Muscle of arm (tissue), 12 donors: ENCODE data around the gene CAMK2D. TPM values are rescaled to one million over a fixed set of nuclear protein-coding genes. Genes with fewer than 3 reads are reported as not detected.

Experiments used
- DNase-seq: peaks from one replicate; pipeline ENCODE4 v3.0.0-alpha.2; 2013
- polyA plus RNA-seq, 12 donors: library from polyadenylated mRNA; unstranded; fragments of 120-200 nt; gene quantifications; one replicate each; pipeline ENCODE4 v1.2.1, GENCODE V29; 2013; ENCODE audit not compliant: insufficient read length in 12 of 12

Gene CAMK2D
- polyA plus RNA-seq, 12 donors: 72.6 to 316 (median 190) TPM

DNA sequence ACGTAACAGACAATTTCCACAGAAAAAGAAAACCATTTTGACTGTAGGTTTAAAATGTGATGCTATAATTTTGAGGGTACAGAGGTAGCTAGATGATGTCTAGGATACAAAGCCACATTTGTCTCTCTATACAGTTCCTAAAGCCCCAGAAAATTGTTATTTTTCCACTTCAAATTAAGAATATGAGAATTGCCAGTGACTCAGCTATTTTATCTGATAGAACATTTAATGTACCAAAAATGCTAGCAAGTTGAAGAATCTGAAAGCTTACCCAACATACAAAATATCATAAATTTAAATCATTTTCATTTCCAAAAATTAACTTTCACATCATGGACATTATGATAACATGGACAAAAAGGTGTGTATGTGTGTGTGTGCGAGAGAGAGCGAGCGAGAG is 148.0 kb downstream of the CAMK2D start:
- no peak for DNase-seq

DNA sequence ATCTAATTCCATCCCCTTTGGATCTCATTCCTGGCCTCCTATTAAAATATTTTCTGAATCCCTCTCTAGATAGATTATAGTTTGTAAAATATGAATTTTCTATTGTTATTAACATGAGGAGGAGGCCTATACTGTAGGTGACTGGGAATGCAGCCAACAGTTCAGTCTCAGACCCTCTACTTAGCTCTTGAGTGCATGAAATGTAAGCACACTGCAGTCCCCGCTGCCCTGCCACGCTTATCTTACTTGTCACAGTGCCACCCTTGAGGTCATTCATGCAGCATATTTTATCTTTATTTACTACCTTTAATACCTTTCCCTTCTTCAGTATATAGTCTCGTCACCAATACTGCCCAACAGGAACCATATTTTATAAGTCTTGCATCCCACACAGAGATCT is 151.0 kb downstream of the CAMK2D start:
- DNase-seq: no peak

DNA sequence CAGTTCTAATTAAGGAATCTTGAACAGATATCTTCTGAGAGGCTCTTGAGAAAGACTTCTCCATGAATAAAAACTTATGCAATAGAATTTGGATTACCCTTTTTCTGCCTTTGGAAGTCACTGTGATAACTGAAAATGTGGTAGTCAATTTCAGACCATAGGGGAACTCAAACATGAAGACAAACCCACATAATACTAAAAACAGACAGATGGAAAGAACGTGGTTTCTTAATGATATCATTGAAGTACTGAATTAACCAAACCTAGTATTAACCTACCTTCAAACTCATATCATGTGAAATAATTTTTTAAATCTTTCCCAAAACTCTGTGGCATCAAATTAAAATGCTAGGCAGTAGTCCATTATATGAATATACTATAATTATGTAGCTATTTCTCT is 153.5 kb downstream of the CAMK2D start:
- no peak for DNase-seq

DNA sequence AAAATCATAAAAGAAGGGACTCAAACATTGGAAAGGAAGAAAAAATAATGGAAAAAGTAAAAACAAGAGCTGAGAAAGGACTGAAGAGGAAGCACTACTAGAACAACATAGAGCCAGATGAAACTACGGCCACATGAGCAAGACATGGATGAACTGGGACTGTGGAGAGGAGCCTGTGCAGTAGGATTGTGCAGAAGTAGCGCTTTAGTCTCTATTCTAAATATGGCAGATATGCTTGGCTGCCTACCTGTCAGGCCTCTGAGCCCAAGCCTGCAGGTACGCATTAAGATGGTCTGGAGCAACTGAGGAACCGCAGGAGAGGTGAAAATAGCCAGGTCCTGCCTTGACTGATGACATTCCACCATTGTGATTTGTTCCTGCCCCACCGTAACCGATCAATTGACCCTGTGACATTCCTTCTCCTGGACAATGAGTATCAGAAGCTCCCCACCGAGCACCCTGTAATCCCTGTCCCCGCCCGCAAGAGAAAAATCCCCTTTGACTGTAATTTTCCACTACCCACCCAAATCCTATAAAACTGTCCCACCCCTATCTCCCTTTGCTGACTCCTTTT is 154.3 kb downstream of the CAMK2D start:
- DNase-seq: no peak

DNA sequence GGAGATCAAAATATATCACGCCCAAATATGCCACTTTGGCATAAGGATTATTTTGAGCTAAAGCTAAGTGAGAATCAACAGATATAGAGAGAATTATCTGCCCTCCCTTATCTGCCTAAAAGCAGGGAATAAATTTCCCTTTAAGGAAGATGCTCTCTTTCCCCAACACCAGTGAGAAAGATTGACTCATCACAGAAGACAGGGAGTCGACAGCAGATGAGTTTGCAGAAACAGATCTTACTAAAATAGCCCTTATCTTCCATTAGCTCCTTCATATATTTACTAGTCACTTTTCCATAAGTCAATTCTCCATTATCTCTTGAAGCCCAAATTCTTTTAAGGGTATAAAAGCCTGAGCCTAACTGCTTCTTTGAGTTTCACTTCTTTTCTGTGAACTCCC is 156.6 kb downstream of the CAMK2D start:
- no peak for DNase-seq

DNA sequence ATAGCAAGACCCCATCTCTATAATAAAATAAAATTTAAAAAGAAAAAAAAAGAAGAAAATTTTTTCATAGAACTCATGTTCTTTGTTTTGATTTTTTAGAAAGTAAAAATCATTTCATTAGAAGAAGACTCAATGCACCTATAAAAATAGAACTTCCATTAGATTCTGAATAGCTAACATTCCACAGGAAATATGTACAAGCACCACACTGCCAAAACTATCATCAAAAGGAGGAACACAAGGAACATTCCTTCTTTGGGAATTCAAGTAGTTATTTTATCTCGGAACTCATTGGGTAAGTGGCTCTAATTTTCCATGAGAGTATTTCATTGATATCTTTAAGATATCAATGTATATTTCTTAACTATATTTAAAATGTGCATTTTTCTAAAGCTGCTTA is 157.6 kb downstream of the CAMK2D start:
- DNase-seq: no peak

DNA sequence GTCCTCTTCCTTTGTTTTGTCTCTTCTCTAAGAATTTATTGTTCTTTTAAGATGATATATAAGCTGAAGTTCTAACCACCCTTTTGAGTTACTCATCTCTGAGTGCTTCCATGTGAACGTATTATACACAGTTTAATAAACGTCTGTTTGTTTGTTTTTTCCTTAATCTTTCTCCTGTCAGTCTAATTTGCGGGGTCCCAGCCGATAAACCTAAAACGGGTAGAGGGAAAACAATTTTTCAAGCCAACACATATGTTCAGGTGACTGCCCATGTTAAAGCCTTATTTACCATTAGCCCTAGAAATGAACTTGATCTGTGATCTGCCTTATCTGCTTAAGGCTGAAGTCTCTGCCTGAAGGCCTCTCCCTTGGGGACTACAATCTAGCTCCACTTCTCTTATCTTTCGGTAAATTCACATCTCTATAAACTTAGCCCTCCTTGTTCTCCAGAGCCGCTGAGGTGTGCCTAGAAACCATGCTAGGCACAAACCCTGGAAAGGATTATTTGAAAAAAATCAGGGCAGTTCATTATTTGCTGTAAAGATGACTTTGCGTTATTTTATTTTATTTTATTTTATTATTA is 158.8 kb downstream of the CAMK2D start:
- no peak for DNase-seq

DNA sequence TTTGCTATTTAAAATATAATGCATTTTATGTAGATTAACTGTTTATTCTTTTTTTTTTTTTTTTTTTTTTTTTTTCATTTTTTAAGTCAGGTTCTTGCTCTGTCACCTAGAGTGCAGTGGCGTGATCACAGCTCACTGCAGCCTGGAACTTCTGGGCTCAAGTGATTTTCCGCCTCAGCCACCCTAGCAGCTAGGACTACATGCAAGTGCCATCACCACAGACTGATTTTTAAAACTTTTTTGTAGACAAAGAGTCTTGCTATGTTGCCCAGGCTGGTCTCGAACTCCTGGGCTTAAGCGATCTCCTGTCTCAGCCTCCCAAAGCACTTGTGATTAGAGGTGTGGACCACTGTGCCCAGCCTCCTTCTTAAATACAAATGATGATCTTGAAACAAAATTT is 159.9 kb downstream of the CAMK2D start:
- DNase-seq: no peak

DNA sequence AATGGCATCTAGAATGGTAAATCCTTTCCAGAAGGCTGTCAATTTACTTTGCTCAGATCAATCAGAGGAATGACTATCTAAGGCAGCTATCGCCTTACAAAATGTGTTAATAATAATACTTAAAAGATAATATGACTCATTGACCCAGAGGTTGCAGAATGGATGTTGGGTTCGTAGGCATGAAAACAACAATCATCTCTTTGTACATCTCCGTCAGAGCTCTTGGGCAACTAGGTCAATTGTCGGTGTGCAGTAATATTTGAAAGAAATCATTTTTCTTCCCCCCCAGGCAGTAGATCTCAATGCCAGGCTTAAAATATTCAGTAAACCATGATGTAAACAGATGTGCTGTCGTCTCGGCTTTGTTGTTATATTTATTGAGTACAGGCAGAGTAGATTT is 165.1 kb downstream of the CAMK2D start:
- no peak for DNase-seq

DNA sequence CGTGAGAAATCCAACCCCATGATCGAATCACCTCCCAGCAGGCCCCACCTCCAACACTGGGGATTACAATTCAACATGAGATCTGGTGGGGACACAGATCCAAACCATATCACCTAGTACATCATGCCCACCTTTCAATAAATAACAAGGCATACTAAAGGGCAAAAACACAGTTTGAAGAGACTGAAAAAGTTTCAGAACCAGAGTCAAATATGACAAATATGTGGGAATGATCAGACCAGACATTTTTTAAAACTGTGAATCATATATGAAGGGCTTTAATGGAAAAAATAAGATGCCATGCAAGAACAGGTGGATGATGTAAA is 167.3 kb downstream of the CAMK2D start:
- no peak for DNase-seq

DNA sequence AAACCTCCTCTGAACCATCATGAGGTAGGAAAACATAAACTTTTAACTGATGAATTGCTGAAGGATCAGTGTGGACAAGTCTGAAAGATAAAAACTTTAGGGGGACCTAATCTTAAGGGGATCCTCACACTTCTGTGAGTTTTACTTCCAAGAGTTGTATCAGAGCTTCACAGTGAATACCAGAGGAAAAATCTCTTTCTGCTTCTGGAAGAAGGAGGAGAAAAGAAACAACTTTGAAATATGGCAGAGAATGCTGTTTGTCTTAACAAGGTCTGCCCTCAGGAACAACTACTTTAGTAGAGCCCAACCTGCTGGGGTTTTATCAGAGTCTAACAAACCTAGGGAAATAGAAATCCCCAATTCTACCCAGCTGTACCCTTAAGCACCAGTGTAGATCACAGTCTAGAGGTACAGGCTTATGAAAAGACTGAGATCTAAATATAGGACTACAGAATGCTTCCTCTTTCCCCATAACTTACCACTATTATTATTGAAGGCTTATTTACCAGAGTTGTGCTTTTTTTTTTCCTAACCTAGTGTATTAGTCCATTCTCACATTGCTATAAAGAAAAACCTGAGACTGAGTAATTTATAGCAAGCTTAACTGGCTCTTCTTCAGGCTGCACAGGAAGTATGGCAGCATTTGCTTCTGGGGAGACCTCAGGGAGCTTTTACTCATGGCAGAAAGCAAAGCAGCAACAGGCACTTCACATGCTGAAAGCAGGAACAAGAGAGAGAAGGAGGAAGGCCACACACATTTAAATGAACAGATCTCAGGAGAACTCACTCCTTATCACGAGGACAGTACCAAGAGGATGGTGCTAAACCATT is 167.9 kb downstream of the CAMK2D start:
- no peak for DNase-seq

DNA sequence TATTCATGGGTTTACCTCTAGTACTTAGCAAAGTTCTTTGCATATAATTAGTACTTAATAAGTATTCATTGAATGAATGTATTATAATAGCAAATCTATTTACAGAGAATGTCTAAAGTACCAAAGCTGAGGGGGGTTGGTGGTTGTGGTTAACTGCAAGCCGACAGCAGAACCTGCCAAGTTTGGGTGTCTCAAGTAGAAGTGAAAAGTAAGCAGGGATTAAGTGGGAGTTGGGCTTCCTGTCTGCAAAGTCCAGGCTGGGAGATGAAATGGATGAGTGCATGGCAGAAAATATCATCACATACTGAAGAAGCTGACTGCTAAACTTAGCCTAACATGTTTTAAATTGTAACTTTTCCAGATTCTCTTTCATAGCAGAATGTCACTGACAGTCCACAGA is 169.6 kb downstream of the CAMK2D start:
- DNase-seq: no peak

DNA sequence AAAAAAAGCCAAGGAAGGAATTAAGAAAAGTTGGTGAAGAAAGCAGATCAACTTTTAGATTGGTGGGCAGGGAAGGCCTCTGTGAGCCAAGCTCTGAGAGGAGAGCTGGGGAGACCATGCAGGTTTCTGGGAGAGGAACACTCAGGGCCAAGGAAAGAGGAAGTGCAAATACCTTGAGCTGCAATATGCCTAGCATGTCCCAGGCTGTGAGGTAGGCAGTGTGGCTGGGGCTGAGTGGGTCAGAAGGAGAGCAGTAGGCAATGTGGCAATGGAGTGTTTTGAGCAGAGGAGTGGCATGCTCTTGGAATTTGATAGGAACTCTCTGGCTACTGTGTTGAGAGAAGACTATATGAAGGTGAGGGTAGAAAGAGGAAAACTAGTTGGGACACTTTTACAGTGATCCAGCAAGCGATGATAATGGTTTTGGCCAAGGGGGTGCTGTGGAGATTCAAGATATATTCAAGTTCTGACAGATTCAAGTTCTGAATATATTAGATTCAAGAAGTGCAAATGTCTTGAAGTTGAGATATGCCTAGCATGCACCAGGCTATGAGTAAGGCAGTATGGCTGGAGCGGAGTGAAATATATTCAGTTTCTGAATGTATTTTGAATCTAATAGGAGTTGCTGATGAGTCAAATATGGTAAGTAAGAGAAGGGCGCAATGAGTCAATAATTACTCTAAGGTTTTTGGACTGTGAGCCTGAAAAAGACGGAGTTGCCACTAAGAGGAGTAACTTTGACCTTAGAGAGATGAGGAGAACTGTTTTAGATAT is 172.5 kb downstream of the CAMK2D start:
- DNase-seq: no peak

DNA sequence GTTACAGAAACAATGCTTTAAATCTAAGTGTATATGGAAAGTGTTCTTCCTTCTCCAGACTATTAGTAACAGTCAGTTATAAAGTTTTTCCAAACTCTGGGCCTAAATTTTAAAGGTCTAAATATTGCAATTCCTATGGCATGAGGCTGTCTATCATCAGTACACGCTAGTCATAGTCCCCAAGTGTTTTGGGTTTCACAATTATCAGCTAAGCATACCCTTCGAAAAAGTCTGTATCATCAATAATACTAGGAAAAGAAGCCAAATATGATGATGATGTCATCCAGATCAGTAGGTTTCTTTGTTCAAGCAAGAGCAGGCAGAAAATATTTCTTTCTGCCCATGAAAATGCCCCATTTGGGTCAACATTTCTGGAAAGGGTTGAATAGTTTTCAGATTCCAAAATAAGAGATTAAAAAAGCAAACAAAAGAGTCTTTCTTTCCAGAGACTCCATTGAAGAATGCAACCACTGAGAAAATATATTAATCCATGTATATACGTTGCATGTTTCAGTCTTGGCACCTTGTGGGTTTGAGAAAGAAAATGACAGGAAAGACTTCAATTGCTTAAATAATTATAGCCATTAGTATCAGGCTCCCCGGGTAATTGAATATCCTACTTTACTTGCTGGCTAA is 173.8 kb downstream of the CAMK2D start:
- DNase-seq: no peak

DNA sequence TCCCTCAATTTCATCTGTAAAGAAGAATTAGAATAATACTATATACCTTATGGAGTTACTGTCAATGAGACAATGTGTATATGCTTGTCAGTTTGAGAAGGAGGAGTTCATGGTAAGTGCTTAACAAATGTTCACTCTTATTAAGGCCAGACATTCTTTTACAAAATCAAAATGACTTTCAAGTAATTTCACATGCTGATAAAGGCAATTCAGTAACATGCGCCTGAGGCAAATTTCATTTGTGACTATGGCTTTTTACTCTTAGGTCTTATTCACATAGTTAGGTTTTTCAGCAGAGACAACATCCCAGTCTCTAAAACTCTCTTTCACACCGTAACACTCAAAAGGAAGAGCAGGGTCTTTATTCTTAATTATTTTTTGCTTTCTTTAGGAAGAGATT is 174.4 kb downstream of the CAMK2D start:
- no peak for DNase-seq

DNA sequence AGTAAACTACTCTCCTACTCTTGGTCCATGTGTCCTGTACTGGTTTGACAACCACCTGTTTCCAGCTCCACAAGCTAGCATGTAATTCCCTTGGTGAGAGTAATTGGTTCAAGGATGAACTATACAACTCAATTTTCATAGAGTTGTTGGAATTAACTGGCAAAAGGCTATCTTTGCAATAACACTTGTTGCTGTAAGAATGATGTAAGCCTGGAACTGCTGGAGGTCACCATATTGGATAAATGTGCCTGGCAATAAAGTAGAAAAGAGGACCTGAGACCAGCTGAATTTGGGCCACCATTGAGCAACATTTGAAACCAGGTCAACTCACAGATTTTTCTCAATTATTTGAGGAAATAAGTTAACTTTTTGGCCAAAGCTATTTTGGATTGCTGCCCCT is 175.5 kb downstream of the CAMK2D start:
- DNase-seq: no peak

DNA sequence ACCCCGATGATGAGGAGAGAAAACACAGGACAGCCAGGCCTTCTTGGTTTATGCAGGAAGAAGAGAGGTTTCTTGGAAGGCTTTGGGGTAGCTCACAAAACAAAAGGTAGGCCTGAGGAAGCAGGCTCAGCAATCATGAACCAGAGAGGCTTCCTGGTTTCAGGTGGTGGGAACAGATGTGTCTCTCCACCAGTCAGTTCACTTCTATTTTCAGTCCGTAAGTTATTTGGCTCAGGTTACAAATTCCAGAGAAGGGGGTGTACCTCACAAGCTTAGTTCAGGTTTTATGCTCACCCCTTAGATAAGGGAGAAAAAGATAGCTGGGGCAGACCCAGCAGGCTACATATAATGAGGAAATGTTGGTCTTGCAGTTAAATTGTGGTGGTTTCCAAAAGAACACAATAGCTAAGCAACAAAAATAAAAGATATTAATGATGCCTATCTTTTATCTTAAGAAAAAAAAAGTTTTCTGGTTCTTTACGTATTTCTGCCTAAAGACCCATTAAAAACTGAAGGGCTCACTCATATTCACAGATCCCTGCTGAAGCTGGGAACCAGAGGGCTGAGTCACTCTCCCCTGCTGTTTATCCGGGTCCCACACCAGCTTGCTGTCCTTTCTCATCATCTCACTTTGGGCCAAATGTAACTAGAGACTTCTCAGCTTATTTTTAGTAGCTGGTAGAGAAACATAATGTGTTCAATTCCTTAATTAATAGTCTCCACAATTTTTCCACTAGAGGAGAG is 177.0 kb downstream of the CAMK2D start:
- DNase-seq: no peak

DNA sequence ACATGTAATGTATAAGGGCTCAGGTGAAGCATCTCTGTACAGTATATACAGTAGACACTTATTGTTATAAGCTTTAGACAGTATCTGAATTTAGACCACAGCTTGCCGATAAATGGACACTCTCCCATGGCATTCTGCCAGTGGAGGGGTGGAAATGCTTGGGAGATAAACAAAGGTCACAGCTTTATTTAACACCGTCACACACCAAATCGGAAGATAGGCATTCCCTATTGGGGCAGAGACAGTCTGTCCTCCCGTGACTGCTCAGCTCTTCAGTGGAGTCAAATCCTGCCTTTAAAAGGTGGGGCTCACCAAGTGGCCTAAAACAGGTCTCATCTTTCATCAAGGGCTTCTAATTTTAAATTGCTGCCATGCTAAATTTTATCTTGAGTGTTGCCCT is 178.8 kb downstream of the CAMK2D start:
- DNase-seq: no peak

DNA sequence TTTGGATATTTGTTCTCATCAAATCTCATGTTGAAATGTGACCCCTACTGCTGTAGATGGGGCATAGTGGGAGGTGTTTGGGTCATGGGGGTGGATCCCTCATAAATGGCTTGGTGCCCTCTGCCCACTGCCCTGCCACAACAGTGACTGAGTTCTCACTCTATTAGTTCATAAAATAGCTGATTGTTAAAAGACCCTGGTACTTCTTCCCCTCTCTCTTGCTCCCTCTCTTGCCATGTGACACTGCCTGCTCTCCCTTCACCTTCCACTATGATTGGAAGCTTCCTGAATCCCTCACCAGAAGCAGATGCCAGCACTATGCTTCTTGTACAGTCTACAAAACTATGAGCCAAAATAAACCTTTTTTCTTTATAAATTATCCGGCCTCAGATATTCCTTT is 182.2 kb downstream of the CAMK2D start:
- DNase-seq: no peak

DNA sequence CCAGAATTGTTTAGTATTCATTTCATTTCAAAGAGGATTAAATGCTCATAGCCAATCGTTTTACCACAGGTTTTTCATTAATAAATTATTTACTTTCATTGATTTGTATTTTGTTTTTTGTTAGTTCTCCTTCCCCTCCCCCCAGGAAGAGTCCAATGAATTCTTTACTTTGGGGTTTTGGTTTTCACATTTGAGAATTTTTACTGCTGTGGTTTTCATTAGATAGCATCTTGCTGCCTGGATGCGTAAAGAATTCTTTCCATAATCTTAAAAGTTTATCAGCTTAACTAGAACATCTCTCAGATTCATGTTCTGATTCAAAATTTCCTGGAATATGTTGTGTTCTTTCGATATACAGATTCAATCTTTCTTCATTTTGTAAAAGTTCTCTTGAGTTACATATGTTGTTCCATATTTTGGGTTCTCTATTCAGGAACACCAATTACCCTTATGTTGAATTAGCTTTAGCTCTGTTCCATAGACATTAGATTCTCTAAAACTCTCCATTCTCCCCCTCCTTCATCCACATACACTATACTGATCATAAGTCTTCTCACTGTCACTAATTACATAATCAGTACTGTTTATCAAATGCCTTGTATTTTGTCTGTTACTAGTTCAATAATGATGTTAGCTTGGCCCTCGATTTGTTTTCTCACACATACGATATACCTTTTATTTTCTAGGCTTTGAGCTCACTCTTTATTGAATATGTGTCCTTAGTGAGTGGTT is 184.4 kb downstream of the CAMK2D start:
- no peak for DNase-seq

DNA sequence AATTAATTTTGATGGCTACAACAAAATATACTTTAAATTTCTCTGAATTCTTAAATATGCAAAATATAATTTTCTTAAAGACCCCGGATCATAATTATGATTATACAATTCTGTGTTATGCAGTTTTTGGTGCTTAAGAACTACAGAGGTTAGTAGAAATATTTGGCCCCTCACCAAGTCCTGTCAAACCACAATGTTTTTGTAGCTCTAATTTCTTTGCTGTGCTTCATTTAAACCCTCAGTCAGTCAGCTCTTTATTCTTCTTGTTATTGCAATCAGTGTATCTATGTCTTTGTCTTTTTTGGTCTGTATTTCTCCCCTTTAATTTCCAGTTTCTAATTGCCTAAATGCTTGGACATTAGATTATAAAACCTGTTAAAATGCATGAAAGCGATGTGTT is 186.1 kb downstream of the CAMK2D start:
- DNase-seq: no peak
